GM18502 (cell line): ENCODE measurements around the gene TMEM269.

Experiments
- ATAC-seq: cut with Tn5 transposase; IDR thresholded peaks from one replicate; pipeline ENCODE4 v1.9.1; 2021; ENCODE audit warnings: mild to moderate bottlenecking; ENCODE audit not compliant: unreplicated experiment, poor library complexity

The TMEM269 gene

GRCh38 chr1:42846257-42847110 is 61.7 kb downstream of the TMEM269 start, which contains the start of gene ZNF691:
Gene ZNF691 (plus strand): TSS chr1:42846613. CDS start chr1:42849659, 3,046 bp downstream.
- ATAC-seq = peak; percentile 94

- peak; percentile 11 for ATAC-seq
Measured at GRCh38 chr1:42847111-42847595, 62.4 kb downstream of the TMEM269 start.

- no peak for ATAC-seq
Measured at GRCh38 chr1:42847721-42848460, 63.1 kb downstream of the TMEM269 start.

GRCh38 chr1:42848823-42849537 is 64.2 kb downstream of the TMEM269 start:
- ATAC-seq = no peak

GRCh38 chr1:42849944-42850343 is 65.2 kb downstream of the TMEM269 start:
- no peak for ATAC-seq
